ENCODE data around the gene COL24A1. TPM values are rescaled to one million over a fixed set of nuclear protein-coding genes. Genes with fewer than 3 reads are reported as not detected.

The COL24A1 gene
- total RNA-seq, 1 donor from 2014 or later = under 0.01 TPM

- DNase-seq (ENCODE audit: low read depth) (no peak), FAIRE-seq (no peak)
- H3K27me3 ChIP-seq (ENCODE audit: control insufficient read depth, insufficient read depth, low read length) = no peaks in the 10 kb centered on the region
- H3K36me3 ChIP-seq (ENCODE audit: control insufficient read depth, insufficient read depth, low read length) = no peaks in the 10 kb centered on the region
- TF ChIP-seq, protein P1, sequence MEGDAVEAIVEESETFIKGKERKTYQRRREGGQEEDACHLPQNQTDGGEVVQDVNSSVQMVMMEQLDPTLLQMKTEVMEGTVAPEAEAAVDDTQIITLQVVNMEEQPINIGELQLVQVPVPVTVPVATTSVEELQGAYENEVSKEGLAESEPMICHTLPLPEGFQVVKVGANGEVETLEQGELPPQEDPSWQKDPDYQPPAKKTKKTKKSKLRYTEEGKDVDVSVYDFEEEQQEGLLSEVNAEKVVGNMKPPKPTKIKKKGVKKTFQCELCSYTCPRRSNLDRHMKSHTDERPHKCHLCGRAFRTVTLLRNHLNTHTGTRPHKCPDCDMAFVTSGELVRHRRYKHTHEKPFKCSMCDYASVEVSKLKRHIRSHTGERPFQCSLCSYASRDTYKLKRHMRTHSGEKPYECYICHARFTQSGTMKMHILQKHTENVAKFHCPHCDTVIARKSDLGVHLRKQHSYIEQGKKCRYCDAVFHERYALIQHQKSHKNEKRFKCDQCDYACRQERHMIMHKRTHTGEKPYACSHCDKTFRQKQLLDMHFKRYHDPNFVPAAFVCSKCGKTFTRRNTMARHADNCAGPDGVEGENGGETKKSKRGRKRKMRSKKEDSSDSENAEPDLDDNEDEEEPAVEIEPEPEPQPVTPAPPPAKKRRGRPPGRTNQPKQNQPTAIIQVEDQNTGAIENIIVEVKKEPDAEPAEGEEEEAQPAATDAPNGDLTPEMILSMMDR (IDR thresholded peaks at IDR 0.05; ENCODE audit: insufficient read depth, low read length, severe bottlenecking) = no peak
- no peak overlapping the region for H3K4me3 ChIP-seq (ENCODE audit: low read depth, low read length)
These were observed 27.9 kb upstream of the COL24A1 start for GRCh38 chr1:86184426-86184825.

DNA sequence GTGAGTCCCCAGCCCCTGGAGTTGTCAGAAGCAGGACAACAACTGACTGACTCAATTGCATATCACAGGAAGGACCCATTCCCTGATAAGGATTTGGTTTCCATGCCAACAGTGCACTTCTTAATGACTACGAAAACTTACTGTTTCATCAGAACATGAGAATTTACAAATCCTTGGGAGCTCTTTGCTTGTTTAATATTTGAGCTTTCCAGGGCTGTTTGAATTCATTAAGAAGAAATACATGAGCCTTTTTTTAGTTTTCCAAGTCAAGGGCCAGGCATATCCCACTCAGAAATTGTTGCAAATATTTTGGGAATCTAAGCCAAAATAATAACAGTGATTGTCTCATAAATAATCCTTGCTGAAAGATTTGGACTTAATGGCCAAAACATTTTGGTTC lies 27.2 kb upstream of the COL24A1 start:
- H3K36me3 ChIP-seq (ENCODE audit: control insufficient read depth, insufficient read depth, low read length) = no peaks in the 10 kb centered on the region
- TF ChIP-seq, protein P1 (IDR thresholded peaks at IDR 0.05; ENCODE audit: insufficient read depth, low read length, severe bottlenecking) = no peak
- FAIRE-seq (no peak), DNase-seq (ENCODE audit: low read depth) (no peak)
- no peak overlapping the region for H3K4me3 ChIP-seq (ENCODE audit: low read depth, low read length)
- no peaks in the 10 kb centered on the region for H3K27me3 ChIP-seq (ENCODE audit: control insufficient read depth, insufficient read depth, low read length)

GRCh38 chr1:86176226-86176625 lies 19.7 kb upstream of the COL24A1 start:
- H3K27me3 ChIP-seq (ENCODE audit: control insufficient read depth, insufficient read depth, low read length) = no peaks in the 10 kb centered on the region
- H3K36me3 ChIP-seq (ENCODE audit: control insufficient read depth, insufficient read depth, low read length) = no peaks in the 10 kb centered on the region
- DNase-seq (ENCODE audit: low read depth) = no peak
- TF ChIP-seq, protein P1 (IDR thresholded peaks at IDR 0.05; ENCODE audit: insufficient read depth, low read length, severe bottlenecking) = no peak
- no peak overlapping the region for H3K4me3 ChIP-seq (ENCODE audit: low read depth, low read length)
- FAIRE-seq = no peak

- no peaks in the 10 kb centered on the region for H3K27me3 ChIP-seq (ENCODE audit: control insufficient read depth, insufficient read depth, low read length)
- TF ChIP-seq, protein P1 (IDR thresholded peaks at IDR 0.05; ENCODE audit: insufficient read depth, low read length, severe bottlenecking) = no peak
- DNase-seq (ENCODE audit: low read depth) (no peak), FAIRE-seq (no peak)
- H3K4me3 ChIP-seq (ENCODE audit: low read depth, low read length) = no peak overlapping the region
- no peaks in the 10 kb centered on the region for H3K36me3 ChIP-seq (ENCODE audit: control insufficient read depth, insufficient read depth, low read length)
These were observed 19.2 kb upstream of the COL24A1 start for GRCh38 chr1:86175756-86176155.

DNA sequence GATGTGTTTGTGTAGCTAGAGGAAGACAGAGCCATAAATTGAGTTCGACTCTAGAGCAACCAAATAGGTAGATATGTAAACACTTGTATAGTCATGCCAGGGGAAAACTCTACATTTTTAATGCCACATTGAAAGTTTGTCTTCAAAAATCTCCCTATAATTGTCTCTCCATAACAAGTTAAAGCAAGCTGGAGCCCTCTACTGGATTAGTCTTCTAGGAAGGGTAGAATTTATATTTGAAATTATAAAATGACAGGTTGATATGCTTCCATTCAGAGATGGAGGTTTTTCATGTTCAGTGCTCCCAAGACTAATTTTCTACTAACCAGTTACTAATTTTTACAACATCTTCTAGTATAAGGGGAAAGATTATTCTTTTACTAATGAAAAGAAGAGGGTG lies 13.1 kb upstream of the COL24A1 start:
- TF ChIP-seq, protein P1 (IDR thresholded peaks at IDR 0.05; ENCODE audit: insufficient read depth, low read length, severe bottlenecking) = no peak
- no peak for FAIRE-seq

DNA sequence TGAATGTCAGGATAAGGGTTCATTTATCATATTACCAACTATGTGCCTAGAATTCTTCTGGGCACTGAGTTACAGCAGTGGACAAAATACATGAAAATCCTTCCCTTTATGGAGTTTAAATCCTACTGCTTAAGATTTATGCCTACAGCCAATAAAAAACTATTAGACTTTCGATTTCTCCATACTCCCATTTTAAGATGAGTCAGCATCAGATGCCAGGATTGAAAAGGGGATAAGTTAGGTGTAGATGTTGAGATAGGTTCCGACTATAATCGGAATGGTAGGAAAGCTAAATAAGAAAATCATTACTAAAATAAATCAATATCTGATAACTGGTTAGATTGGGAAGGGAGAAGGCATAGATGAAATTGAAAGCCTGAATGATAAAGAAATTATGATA lies 3.2 kb upstream of the COL24A1 start:
- Histone ChIP-seq H3K27me3 (ENCODE audit: control insufficient read depth, insufficient read depth, low read length) (peaks cover 13% of the 10 kb centered on the region), H3K4me3 (ENCODE audit: low read depth, low read length) (no peak overlapping the region), H3K36me3 (ENCODE audit: control insufficient read depth, insufficient read depth, low read length) (no peaks in the 10 kb centered on the region)
- DNase-seq (ENCODE audit: low read depth) = no peak
- TF ChIP-seq, protein P1 (IDR thresholded peaks at IDR 0.05; ENCODE audit: insufficient read depth, low read length, severe bottlenecking) = no peak
- FAIRE-seq = no peak

More for the DNA sequence above, 13.1 kb upstream of the COL24A1 start:
- Histone ChIP-seq H3K27me3 (ENCODE audit: control insufficient read depth, insufficient read depth, low read length) (no peaks in the 10 kb centered on the region), H3K4me3 (ENCODE audit: low read depth, low read length) (no peak overlapping the region), H3K36me3 (ENCODE audit: control insufficient read depth, insufficient read depth, low read length) (no peaks in the 10 kb centered on the region)
- DNase-seq (ENCODE audit: low read depth) = no peak

Data from bronchial epithelial cell (primary cell).